Stimulated activated CD8-positive, alpha-beta memory T cell treated with anti-CD3 and anti-CD28 coated beads, Interleukin-12 subunit alpha, Interleukin-12 subunit beta, amount 100 ng/mL, for 1 hour (primary cell): ENCODE data around the gene TPO.
"Not testable (repeated sequence)": the region's sequence is repeated elsewhere in the genome, so short reads cannot be mapped to it uniquely, and the experiment has no call there.

Experiments used
- DNase-seq: peaks from one replicate; pipeline ENCODE4 v3.0.0-alpha.2; 2020; ENCODE audit warnings: low read depth

Gene TPO

DNA sequence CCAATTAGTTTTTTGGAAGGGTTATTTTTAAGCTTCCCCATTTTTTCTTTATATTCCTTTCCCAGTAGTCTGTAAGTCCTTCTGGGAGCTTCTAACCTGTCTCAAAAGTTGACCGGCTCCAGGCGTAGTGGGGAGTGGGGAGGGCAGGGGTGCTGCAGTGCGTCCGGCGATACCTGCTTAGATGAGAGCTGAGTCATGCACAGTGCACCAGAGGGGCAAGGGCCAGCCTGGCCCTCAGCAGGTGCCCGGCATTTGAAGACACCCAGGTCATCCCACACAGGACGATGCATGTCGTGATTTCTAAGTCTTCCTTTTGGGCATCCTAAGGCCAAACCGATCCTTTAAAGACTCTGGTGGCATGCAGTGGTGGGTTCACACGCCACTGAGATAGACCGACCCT, 73.4 kb downstream of the TPO start:
- DNase-seq, result no peak

- no peak for DNase-seq
Observed at GRCh38 chr2:1487758-1488157, 74.5 kb downstream of the TPO start.

- no peak for DNase-seq
Observed at GRCh38 chr2:1488181-1488671, 75.0 kb downstream of the TPO start.

GRCh38 chr2:1488851-1489250, 75.6 kb downstream of the TPO start:
- DNase-seq, result no peak

DNA sequence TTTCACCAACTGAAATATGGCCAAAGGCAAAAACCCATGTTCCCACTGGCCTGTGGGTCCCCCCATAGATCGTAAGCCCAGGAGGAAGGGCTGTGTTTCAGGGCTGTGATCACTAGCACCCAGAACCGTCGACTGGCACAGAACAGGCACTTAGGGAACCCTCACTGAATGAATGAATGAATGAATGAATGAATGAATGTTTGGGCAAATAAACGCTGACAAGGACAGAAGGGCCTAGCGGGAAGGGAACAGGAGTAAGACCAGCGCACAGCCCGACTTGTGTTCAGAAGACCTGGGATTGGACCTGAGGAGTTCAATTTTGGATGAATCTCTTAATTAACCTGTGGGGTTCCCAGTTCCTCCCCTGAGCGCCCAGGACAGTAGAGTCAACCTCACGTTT, 76.2 kb downstream of the TPO start:
- DNase-seq, result no peak

GRCh38 chr2:1490381-1490780, 77.1 kb downstream of the TPO start:
- DNase-seq, result not testable (repeated sequence)

DNA sequence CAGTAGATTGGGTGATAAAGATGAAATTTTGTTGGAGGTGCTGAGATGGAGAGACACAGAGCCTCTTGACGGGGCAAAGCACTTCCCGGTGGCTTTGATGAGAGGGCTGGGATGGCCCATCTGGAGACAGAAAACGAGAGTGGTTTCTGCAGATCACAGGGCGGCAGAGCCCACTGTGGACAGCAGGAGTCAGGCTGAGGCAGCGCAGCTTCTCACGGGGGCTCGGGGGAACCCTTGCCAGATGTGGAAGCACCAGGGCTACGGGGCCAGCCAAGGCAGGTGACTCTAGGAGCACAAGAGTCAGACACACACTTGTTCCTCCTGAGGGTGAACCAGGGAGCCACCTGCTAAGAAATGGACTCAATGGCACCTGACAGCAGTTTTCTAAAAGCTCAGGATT, 78.5 kb downstream of the TPO start:
- DNase-seq, result no peak

GRCh38 chr2:1492231-1492630, 79.0 kb downstream of the TPO start:
- DNase-seq, result not testable (repeated sequence)

DNA sequence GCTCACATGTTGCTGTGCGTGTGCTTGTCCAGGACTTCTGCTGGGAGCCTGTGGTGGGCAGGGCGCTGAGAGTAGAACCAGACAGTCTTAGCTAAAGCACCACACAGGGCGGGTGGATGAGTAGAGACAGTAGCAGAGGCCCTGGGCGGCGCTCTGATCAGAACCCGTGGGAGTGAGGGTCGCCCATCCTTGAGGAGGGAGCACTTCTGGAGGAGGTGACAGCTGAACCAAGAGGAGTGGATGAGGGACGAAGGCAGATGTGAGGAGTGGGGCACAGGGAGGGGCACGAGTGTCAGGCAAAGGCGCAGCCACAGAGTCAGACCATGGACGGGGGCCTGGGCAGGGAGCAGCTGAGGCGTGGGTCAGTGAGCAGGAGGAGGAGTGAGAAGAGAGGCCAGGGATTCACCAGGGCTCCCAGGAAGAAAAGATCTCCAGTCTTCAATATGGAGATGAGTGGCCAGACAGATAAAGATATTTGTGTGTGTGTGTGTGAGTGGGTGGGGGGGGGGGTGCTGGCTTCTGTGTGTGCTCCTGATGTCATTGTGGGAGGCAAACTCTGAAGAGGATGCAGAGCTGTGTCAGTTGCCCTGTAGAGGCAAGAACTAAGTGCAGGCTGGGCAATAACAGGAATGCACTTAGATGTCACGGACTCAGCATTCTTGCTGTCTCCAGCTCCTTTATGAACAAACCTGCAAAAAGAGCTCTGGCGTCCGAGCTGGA, 79.6 kb downstream of the TPO start:
- no peak for DNase-seq

- no peak for DNase-seq
Observed at GRCh38 chr2:1493431-1494126, 80.3 kb downstream of the TPO start.

- DNase-seq, result no peak
Observed at GRCh38 chr2:1494257-1494656, 81.0 kb downstream of the TPO start.

DNA sequence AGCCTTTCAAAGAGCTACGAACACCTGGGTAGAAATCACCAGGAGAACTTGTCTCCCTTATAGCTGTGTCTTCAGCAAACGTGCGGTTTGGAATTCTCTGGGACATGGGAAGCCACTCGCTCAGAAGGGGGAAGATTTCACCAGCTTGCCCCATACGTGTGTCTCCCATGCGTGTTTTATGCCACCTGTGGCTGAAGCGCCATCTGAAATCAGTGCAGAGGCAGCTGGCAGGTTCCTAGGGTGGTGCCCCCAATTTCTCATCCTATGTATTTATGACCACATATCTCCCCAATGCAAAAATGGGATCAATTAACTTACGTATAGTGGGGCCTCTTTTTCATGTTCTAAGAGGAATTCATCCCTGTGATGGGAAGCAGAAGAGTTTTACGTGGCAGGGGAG, 81.6 kb downstream of the TPO start:
- DNase-seq, result no peak

GRCh38 chr2:1495676-1496358, 82.6 kb downstream of the TPO start:
- DNase-seq, result no peak

DNA sequence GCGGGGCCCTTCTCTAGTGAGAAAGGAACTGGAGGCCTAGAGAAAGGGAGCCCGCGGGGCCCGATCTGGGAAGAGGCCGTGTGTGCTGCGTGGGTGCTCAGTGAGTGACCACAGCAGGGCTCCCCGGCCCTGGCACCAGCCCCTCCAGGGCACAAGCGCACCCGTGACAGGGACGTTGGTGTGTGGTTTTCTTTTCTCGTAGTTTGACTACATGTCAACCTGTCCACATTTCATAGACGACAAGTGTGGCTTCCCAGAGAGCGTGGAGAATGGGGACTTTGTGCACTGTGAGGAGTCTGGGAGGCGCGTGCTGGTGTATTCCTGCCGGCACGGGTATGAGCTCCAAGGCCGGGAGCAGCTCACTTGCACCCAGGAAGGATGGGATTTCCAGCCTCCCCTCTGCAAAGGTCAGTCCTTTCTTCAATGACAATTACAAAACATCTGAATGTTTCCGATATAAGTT, 83.1 kb downstream of the TPO start:
- DNase-seq, result no peak

DNA sequence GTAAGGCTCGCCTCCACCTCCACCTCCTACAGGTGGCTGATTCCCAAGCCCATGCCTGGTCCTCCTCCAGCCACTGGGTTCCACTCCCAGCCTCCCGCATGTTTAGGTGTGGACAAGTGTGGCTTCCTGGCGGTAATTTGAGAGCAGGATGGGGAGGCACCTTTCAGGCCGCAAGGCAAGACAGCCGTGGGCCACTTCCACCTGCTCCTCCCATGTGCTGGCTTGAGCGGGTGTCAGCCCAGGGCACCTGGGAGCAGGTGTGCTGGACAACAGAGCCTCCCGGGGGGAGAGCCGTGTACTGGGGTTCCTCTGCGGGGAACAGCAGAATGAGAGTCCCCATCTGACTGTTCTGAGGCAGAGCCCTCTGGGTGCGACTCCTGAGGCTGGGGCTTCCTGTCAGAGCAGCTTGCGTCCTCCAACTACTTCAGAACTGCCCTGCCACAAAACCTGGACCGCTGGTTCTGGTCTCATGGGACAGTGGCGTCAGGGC, 83.9 kb downstream of the TPO start:
- no peak for DNase-seq

DNA sequence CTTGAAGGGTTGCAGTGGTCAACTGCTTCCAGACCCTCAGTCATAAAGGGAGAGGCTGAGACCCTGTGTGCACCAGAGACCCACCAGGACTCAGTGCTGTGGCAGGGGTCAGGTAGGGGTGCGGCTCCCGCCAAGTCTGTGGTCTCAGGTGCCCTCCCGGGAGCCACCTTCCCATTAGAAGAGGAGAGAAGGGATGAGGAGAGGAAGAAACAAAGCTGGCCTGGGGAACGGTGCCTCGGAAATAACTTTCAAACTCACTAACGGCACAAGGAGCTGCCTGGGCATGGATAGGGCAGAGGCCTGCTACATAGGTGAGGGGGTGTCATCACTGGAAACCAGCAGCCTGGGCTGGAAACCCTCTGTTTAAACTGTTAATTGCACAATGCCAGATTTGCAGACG, 84.9 kb downstream of the TPO start:
- DNase-seq, result no peak

- no peak for DNase-seq
Observed at GRCh38 chr2:1499033-1499795, 86.0 kb downstream of the TPO start.

GRCh38 chr2:1501038-1501851, 88.0 kb downstream of the TPO start:
- DNase-seq, result no peak

GRCh38 chr2:1501991-1502390, 88.7 kb downstream of the TPO start:
- DNase-seq, result no peak

- DNase-seq, result no peak
Observed at GRCh38 chr2:1502891-1503304, 89.6 kb downstream of the TPO start.
